T-helper 17 cell (primary cell): ENCODE results near the gene OXNAD1. TPM values are rescaled to one million over a fixed set of nuclear protein-coding genes. Genes with fewer than 3 reads are reported as not detected.

ENCODE experiments used
- ATAC-seq: fragments of 150-1000 bp; cut with Tn5 transposase; 2 replicates; pipeline ENCODE4 v1.10.0; 2021; ENCODE audit warnings: mild to moderate bottlenecking, moderate library complexity
- DNase-seq, 3 donors: peaks; one replicate each; pipeline versions ENCODE4 v3.0.0 to v3.0.0-alpha.2; 2020 to 2021
- H3K9me3 ChIP-seq: one replicate; pipeline ENCODE4 v1.7.0; 2013; ENCODE audit warnings: low read length, mild to moderate bottlenecking; ENCODE audit not compliant: control insufficient read depth, poor library complexity, severe bottlenecking
- H3K27ac Mint-ChIP-seq: one replicate; pipeline ENCODE4 v1.8.0; 2022; ENCODE audit warnings: mild to moderate bottlenecking, moderate library complexity, mixed read lengths
- H3K27me3 Mint-ChIP-seq: one replicate; pipeline ENCODE4 v1.8.0; 2022; ENCODE audit warnings: mixed read lengths
- H3K36me3 Mint-ChIP-seq: one replicate; pipeline ENCODE4 v1.8.0; 2022; ENCODE audit warnings: low read depth, mixed read lengths
- H3K4me1 Mint-ChIP-seq: one replicate; pipeline ENCODE4 v1.8.0; 2022; ENCODE audit warnings: mild to moderate bottlenecking, mixed read lengths
- H3K4me3 Mint-ChIP-seq: one replicate; pipeline ENCODE4 v1.8.0; 2022; ENCODE audit warnings: mild to moderate bottlenecking, moderate library complexity, mixed read lengths
- total RNA-seq, 4 donors: library from RNA in 2 of 4; stranded (reverse) in 2 of 4; gene quantifications; one replicate each; pipeline ENCODE4 v1.2.3 and lab custom pipeline; 2022 to 2026

Gene OXNAD1
- total RNA-seq, 2 donors from 2014 or later = 73.1 to 89.3 TPM

- no peak for DNase-seq
- peaks cover 7% of the 10 kb centered on the region for H3K9me3 ChIP-seq
- peaks cover 9% of the 10 kb centered on the region for H3K36me3 Mint-ChIP-seq
- no peak overlapping the region for H3K4me3 Mint-ChIP-seq
- ATAC-seq = no peak
- H3K27me3 Mint-ChIP-seq = no peaks in the 10 kb centered on the region
- H3K4me1 Mint-ChIP-seq = peaks cover 31% of the 10 kb centered on the region
- H3K27ac Mint-ChIP-seq = peak overlapping the region; percentile 62
Observed at GRCh38 chr3:16335333-16335732, 70.3 kb downstream of the OXNAD1 start.

- H3K27me3 Mint-ChIP-seq = no peaks in the 10 kb centered on the region
- no peak for DNase-seq
- peaks cover 9% of the 10 kb centered on the region for H3K36me3 Mint-ChIP-seq
- peaks cover 5% of the 10 kb centered on the region for H3K9me3 ChIP-seq
- peak overlapping the region; percentile 62 for H3K27ac Mint-ChIP-seq
- no peak overlapping the region for H3K4me3 Mint-ChIP-seq
- H3K4me1 Mint-ChIP-seq = peaks cover 31% of the 10 kb centered on the region
- ATAC-seq = no peak
Observed at GRCh38 chr3:16335772-16336645, 71.0 kb downstream of the OXNAD1 start.

GRCh38 chr3:16336825-16337224, 71.8 kb downstream of the OXNAD1 start:
- H3K9me3 ChIP-seq = no peaks in the 10 kb centered on the region
- Mint-ChIP-seq H3K4me3 (no peak overlapping the region), H3K27ac (peak overlapping the region; percentile 94), H3K4me1 (peaks cover 31% of the 10 kb centered on the region), H3K27me3 (no peaks in the 10 kb centered on the region), H3K36me3 (peaks cover 5% of the 10 kb centered on the region)
- DNase-seq (no peak), ATAC-seq (no peak)

- no peaks in the 10 kb centered on the region for H3K9me3 ChIP-seq
- H3K27ac Mint-ChIP-seq = peak overlapping the region; percentile 94
- peaks cover 3% of the 10 kb centered on the region for H3K36me3 Mint-ChIP-seq
- H3K27me3 Mint-ChIP-seq = no peaks in the 10 kb centered on the region
- H3K4me3 Mint-ChIP-seq = peak overlapping the region; percentile 68
- H3K4me1 Mint-ChIP-seq = peaks cover 32% of the 10 kb centered on the region
- ATAC-seq = peak; percentile 86
- peak in 1 of 3 donors; percentile 18 for DNase-seq
Observed at GRCh38 chr3:16337856-16338540, 73.0 kb downstream of the OXNAD1 start.

- H3K4me1 Mint-ChIP-seq = peaks cover 42% of the 10 kb centered on the region
- H3K27me3 Mint-ChIP-seq = no peaks in the 10 kb centered on the region
- DNase-seq (no peak), ATAC-seq (peak; percentile 71)
- H3K36me3 Mint-ChIP-seq = peaks cover 3% of the 10 kb centered on the region
- H3K27ac Mint-ChIP-seq = peak overlapping the region; percentile 94
- H3K4me3 Mint-ChIP-seq = peak overlapping the region; percentile 68
- H3K9me3 ChIP-seq = no peaks in the 10 kb centered on the region
Observed at GRCh38 chr3:16338999-16339398, 74.0 kb downstream of the OXNAD1 start.

- DNase-seq = no peak
- H3K4me3 Mint-ChIP-seq = no peak overlapping the region
- H3K27me3 Mint-ChIP-seq = no peaks in the 10 kb centered on the region
- no peaks in the 10 kb centered on the region for H3K9me3 ChIP-seq
- H3K27ac Mint-ChIP-seq = peak overlapping the region; percentile 32
- peaks cover 10% of the 10 kb centered on the region for H3K36me3 Mint-ChIP-seq
- H3K4me1 Mint-ChIP-seq = peaks cover 43% of the 10 kb centered on the region
- no peak for ATAC-seq
Observed at GRCh38 chr3:16343101-16343500, 78.1 kb downstream of the OXNAD1 start.

- H3K36me3 Mint-ChIP-seq = peaks cover 13% of the 10 kb centered on the region
Observed at GRCh38 chr3:16346413-16347081, 81.5 kb downstream of the OXNAD1 start.

GRCh38 chr3:16347548-16347947, 82.5 kb downstream of the OXNAD1 start:
- no peak for ATAC-seq
- Mint-ChIP-seq H3K27me3 (no peaks in the 10 kb centered on the region), H3K4me1 (peaks cover 42% of the 10 kb centered on the region), H3K4me3 (no peak overlapping the region), H3K27ac (peak overlapping the region; percentile 80), H3K36me3 (peaks cover 13% of the 10 kb centered on the region)
- H3K9me3 ChIP-seq = no peaks in the 10 kb centered on the region
- DNase-seq = no peak

More at GRCh38 chr3:16346413-16347081, 81.5 kb downstream of the OXNAD1 start:
- Mint-ChIP-seq H3K4me3 (no peak overlapping the region), H3K27ac (peak overlapping the region; percentile 1), H3K27me3 (no peaks in the 10 kb centered on the region), H3K4me1 (peaks cover 42% of the 10 kb centered on the region)
- ATAC-seq (no peak), DNase-seq (no peak)
- H3K9me3 ChIP-seq = no peaks in the 10 kb centered on the region

- peaks cover 18% of the 10 kb centered on the region for H3K36me3 Mint-ChIP-seq
Observed at GRCh38 chr3:16349986-16350596, 85.1 kb downstream of the OXNAD1 start.

GRCh38 chr3:16350597-16351318, 85.7 kb downstream of the OXNAD1 start:
- H3K27me3 Mint-ChIP-seq = no peaks in the 10 kb centered on the region
- H3K4me1 Mint-ChIP-seq = peaks cover 34% of the 10 kb centered on the region
- peaks cover 16% of the 10 kb centered on the region for H3K36me3 Mint-ChIP-seq
- no peak for DNase-seq
- no peak for ATAC-seq
- peak overlapping the region; percentile 80 for H3K27ac Mint-ChIP-seq
- H3K9me3 ChIP-seq = no peaks in the 10 kb centered on the region
- H3K4me3 Mint-ChIP-seq = no peak overlapping the region

More at GRCh38 chr3:16349986-16350596, 85.1 kb downstream of the OXNAD1 start:
- H3K4me3 Mint-ChIP-seq = no peak overlapping the region
- no peaks in the 10 kb centered on the region for H3K9me3 ChIP-seq
- H3K27ac Mint-ChIP-seq = peak overlapping the region; percentile 80
- no peak for ATAC-seq
- DNase-seq = no peak
- no peaks in the 10 kb centered on the region for H3K27me3 Mint-ChIP-seq
- H3K4me1 Mint-ChIP-seq = peaks cover 37% of the 10 kb centered on the region

GRCh38 chr3:16352428-16352827, 87.4 kb downstream of the OXNAD1 start:
- Mint-ChIP-seq H3K36me3 (peaks cover 12% of the 10 kb centered on the region), H3K4me1 (peaks cover 29% of the 10 kb centered on the region), H3K27ac (no peak overlapping the region), H3K4me3 (no peak overlapping the region), H3K27me3 (no peaks in the 10 kb centered on the region)
- H3K9me3 ChIP-seq = no peaks in the 10 kb centered on the region
- DNase-seq = no peak
- ATAC-seq = no peak

- ATAC-seq = no peak
Observed at GRCh38 chr3:16354291-16354690, 89.3 kb downstream of the OXNAD1 start.

More at GRCh38 chr3:16354291-16354690, 89.3 kb downstream of the OXNAD1 start:
- peak overlapping the region; percentile 0 for H3K27ac Mint-ChIP-seq
- H3K27me3 Mint-ChIP-seq = no peaks in the 10 kb centered on the region
- peaks cover 8% of the 10 kb centered on the region for H3K36me3 Mint-ChIP-seq
- H3K9me3 ChIP-seq = no peaks in the 10 kb centered on the region
- H3K4me1 Mint-ChIP-seq = peaks cover 24% of the 10 kb centered on the region
- H3K4me3 Mint-ChIP-seq = no peak overlapping the region
- no peak for DNase-seq
